ENCODE data around the gene SLC13A2.

DNA sequence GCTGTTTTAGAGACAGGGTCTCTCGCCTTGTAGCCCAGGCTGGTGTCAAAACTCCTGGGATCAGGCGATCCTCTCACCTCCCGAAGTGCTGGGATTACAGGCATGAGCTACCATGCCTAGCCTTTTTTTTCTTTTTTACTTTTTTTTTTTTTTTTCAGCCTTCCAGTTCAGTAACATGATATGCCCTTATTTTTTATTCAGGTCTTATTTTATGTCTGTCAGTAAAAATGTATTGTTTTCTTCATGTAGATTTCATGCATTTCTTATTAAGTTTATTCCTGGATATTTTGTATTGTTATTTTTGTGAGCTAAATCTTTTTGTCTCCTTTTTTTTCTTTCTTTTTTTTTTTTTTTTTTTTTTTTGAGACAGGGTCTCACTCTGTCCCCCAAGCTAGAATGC is 30.0 kb downstream of the SLC13A2 start:
- TF ChIP-seq, protein P1, sequence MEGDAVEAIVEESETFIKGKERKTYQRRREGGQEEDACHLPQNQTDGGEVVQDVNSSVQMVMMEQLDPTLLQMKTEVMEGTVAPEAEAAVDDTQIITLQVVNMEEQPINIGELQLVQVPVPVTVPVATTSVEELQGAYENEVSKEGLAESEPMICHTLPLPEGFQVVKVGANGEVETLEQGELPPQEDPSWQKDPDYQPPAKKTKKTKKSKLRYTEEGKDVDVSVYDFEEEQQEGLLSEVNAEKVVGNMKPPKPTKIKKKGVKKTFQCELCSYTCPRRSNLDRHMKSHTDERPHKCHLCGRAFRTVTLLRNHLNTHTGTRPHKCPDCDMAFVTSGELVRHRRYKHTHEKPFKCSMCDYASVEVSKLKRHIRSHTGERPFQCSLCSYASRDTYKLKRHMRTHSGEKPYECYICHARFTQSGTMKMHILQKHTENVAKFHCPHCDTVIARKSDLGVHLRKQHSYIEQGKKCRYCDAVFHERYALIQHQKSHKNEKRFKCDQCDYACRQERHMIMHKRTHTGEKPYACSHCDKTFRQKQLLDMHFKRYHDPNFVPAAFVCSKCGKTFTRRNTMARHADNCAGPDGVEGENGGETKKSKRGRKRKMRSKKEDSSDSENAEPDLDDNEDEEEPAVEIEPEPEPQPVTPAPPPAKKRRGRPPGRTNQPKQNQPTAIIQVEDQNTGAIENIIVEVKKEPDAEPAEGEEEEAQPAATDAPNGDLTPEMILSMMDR (tag by site-specific recombination; IDR thresholded peaks at IDR 0.05), result no peak
- TF ChIP-seq, protein P2, sequence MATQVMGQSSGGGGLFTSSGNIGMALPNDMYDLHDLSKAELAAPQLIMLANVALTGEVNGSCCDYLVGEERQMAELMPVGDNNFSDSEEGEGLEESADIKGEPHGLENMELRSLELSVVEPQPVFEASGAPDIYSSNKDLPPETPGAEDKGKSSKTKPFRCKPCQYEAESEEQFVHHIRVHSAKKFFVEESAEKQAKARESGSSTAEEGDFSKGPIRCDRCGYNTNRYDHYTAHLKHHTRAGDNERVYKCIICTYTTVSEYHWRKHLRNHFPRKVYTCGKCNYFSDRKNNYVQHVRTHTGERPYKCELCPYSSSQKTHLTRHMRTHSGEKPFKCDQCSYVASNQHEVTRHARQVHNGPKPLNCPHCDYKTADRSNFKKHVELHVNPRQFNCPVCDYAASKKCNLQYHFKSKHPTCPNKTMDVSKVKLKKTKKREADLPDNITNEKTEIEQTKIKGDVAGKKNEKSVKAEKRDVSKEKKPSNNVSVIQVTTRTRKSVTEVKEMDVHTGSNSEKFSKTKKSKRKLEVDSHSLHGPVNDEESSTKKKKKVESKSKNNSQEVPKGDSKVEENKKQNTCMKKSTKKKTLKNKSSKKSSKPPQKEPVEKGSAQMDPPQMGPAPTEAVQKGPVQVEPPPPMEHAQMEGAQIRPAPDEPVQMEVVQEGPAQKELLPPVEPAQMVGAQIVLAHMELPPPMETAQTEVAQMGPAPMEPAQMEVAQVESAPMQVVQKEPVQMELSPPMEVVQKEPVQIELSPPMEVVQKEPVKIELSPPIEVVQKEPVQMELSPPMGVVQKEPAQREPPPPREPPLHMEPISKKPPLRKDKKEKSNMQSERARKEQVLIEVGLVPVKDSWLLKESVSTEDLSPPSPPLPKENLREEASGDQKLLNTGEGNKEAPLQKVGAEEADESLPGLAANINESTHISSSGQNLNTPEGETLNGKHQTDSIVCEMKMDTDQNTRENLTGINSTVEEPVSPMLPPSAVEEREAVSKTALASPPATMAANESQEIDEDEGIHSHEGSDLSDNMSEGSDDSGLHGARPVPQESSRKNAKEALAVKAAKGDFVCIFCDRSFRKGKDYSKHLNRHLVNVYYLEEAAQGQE (tag by site-specific recombination; IDR thresholded peaks at IDR 0.05), result no peak
- TF ChIP-seq, protein P3, sequence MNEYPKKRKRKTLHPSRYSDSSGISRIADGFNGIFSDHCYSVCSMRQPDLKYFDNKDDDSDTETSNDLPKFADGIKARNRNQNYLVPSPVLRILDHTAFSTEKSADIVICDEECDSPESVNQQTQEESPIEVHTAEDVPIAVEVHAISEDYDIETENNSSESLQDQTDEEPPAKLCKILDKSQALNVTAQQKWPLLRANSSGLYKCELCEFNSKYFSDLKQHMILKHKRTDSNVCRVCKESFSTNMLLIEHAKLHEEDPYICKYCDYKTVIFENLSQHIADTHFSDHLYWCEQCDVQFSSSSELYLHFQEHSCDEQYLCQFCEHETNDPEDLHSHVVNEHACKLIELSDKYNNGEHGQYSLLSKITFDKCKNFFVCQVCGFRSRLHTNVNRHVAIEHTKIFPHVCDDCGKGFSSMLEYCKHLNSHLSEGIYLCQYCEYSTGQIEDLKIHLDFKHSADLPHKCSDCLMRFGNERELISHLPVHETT (tag by site-specific recombination; IDR thresholded peaks at IDR 0.05), result no peak
- TF ChIP-seq, protein P4, sequence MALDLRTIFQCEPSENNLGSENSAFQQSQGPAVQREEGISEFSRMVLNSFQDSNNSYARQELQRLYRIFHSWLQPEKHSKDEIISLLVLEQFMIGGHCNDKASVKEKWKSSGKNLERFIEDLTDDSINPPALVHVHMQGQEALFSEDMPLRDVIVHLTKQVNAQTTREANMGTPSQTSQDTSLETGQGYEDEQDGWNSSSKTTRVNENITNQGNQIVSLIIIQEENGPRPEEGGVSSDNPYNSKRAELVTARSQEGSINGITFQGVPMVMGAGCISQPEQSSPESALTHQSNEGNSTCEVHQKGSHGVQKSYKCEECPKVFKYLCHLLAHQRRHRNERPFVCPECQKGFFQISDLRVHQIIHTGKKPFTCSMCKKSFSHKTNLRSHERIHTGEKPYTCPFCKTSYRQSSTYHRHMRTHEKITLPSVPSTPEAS (tag by site-specific recombination; IDR thresholded peaks at IDR 0.05), result no peak
- no peak for TF ChIP-seq ZNF423 (tag by site-specific recombination; IDR thresholded peaks at IDR 0.05)
- no peak for TF ChIP-seq ZNF555 (tag by site-specific recombination; conservative IDR thresholded peaks at IDR 0.05)
- TF ChIP-seq, protein P5, sequence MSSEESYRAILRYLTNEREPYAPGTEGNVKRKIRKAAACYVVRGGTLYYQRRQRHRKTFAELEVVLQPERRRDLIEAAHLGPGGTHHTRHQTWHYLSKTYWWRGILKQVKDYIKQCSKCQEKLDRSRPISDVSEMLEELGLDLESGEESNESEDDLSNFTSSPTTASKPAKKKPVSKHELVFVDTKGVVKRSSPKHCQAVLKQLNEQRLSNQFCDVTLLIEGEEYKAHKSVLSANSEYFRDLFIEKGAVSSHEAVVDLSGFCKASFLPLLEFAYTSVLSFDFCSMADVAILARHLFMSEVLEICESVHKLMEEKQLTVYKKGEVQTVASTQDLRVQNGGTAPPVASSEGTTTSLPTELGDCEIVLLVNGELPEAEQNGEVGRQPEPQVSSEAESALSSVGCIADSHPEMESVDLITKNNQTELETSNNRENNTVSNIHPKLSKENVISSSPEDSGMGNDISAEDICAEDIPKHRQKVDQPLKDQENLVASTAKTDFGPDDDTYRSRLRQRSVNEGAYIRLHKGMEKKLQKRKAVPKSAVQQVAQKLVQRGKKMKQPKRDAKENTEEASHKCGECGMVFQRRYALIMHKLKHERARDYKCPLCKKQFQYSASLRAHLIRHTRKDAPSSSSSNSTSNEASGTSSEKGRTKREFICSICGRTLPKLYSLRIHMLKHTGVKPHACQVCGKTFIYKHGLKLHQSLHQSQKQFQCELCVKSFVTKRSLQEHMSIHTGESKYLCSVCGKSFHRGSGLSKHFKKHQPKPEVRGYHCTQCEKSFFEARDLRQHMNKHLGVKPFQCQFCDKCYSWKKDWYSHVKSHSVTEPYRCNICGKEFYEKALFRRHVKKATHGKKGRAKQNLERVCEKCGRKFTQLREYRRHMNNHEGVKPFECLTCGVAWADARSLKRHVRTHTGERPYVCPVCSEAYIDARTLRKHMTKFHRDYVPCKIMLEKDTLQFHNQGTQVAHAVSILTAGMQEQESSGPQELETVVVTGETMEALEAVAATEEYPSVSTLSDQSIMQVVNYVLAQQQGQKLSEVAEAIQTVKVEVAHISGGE (tag by site-specific recombination; conservative IDR thresholded peaks at IDR 0.05; ENCODE audit: low read depth), result no peak
- TF ChIP-seq ZNF155 (tag by site-specific recombination; IDR thresholded peaks at IDR 0.05), result no peak
- TF ChIP-seq ZNF391 (tag by site-specific recombination; IDR thresholded peaks at IDR 0.05; ENCODE audit: borderline replicate concordance, low read depth), result no peak
- TF ChIP-seq ZNF169 (tag by site-specific recombination; IDR thresholded peaks at IDR 0.05), result no peak
- TF ChIP-seq ZBTB1 (tag by site-specific recombination; IDR thresholded peaks at IDR 0.05), result no peak
- TF ChIP-seq, protein P6, sequence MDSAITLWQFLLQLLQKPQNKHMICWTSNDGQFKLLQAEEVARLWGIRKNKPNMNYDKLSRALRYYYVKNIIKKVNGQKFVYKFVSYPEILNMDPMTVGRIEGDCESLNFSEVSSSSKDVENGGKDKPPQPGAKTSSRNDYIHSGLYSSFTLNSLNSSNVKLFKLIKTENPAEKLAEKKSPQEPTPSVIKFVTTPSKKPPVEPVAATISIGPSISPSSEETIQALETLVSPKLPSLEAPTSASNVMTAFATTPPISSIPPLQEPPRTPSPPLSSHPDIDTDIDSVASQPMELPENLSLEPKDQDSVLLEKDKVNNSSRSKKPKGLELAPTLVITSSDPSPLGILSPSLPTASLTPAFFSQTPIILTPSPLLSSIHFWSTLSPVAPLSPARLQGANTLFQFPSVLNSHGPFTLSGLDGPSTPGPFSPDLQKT (IDR thresholded peaks at IDR 0.05; ENCODE audit: borderline replicate concordance, low read depth, low read length), result no peak

Data from HEK293 (cell line).